Right lobe of liver (tissue), 6 donors: Measurements from ENCODE around the gene BMS1. TPM values are rescaled to one million over a fixed set of nuclear protein-coding genes. Genes with fewer than 3 reads are reported as not detected.

Source experiments
- ATAC-seq, 4 donors: fragments of 200-7000 bp; cut with Tn5 transposase; one replicate each; pipeline ENCODE4 v1.9.1; 2020; ENCODE audit warnings: mild to moderate bottlenecking in 4 of 4, moderate library complexity in 4 of 4
- DNase-seq, 3 donors: peaks; one replicate each; pipeline ENCODE4 v3.0.0-alpha.2; 2020
- H3K27ac ChIP-seq, 3 donors: fragments of 200-600 bp; one replicate each; pipeline ENCODE4 v1.8.0; 2022
- H3K27me3 ChIP-seq, 2 donors: fragments of 200-600 bp; one replicate each; pipeline ENCODE4 v1.8.0; 2022
- H3K36me3 ChIP-seq, 4 donors: fragments of 200-600 bp; sonication (generic) in 1 of 4; one replicate each; pipeline versions ENCODE4 v1.5.1 to v1.8.0; 2017 to 2022; ENCODE audit warnings: control low read depth in 1 of 4
- H3K4me1 ChIP-seq, 4 donors: fragments of 200-600 bp; sonication (generic) in 1 of 4; one replicate each; pipeline versions ENCODE4 v1.5.1 to v1.8.0; 2017 to 2022; ENCODE audit warnings: control low read depth in 1 of 4
- H3K4me3 ChIP-seq, 3 donors: fragments of 200-600 bp; one replicate each; pipeline ENCODE4 v1.8.0; 2022
- H3K9me3 ChIP-seq, 4 donors: fragments of 200-600 bp; sonication (generic) in 1 of 4; one replicate each; pipeline versions ENCODE4 v1.5.1 to v1.8.0; 2017 to 2022; ENCODE audit warnings: control low read depth in 1 of 4
- POLR2A ChIP-seq: fragments of 450-650 bp; IDR thresholded peaks from one replicate; pipeline ENCODE4 v1.6.1; 2017; ENCODE audit warnings: antibody characterized with exemption, mild to moderate bottlenecking
- WGBS: methylation state at CpG from one replicate; pipeline ENCODE4 v1.1.6; 2018; ENCODE audit warnings: low coverage, low lambda C conversion rate; ENCODE audit not compliant: insufficient coverage; ENCODE audit errors: missing lambda C conversion rate; 5-methylcytosine and 5-hydroxymethylcytosine counted together
- intact Hi-C, 2 donors: fragments of 100-400 bp; cut with DNase I; formaldehyde crosslinking; loops; one replicate each; pipeline versions ENCODE4 v1.11.2 to v1.14.1; 2022
- total RNA-seq, 6 experiments: library from RNA; depleted of rRNA in 2 of 6; stranded (reverse); fragments of >200 nt in 2 of 6; fragmentation: NEBNext Ultra II Directional in 3 of 6; extraction: Animal tissue kit (Norgen Biotek cat#: 25700) in 3 of 6; gene quantifications; one replicate each; pipeline versions ENCODE4 v1.1.0 to v1.2.4, GENCODE V29; 2016 to 2023
- TF ChIP-seq, protein P1 (sequence below), 4 donors: fragments of 200-600 bp in 3 of 4; fragments of 450-650 bp in 1 of 4; IDR thresholded peaks; one replicate each; pipeline versions ENCODE4 v1.5.1 to v1.8.0; 2016 to 2022; ENCODE audit warnings: antibody characterized with exemption in 4 of 4, mild to moderate bottlenecking in 2 of 4
- donor health status: DM: no; HTN: yes; CAD: no.
- donor health status: DM: no; HTN: no; CAD: no.
- donor health status: DM: no; HTN: no; CAD: no.
- donor health status: DM: no; HTN: yes; CAD: no.
- donor health status: DM: no; HTN: yes; CAD: no.

The BMS1 gene
- total RNA-seq, 6 experiments from 2014 or later = 4.1 to 8.3 (median 5.8) TPM

DNA sequence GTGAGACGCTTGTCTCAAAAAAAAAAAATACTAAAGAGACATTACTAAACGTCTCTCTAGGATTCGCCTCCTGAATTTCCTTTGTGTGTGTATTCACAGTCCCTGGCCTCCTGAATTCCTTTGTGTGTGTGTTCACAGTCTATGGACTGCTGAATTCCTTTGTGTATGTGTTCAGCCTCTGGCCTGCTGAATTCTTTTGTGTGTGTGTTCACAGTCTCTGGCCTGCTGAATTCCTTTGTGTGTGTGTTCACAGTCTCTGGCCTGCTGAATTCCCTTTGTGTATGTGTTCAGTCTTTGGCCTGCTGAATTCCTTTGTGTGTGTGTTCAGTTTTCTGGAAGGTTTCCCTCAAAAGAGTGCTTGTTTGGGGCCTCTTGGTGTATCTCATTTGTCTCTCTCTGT lies 8.2 kb downstream of the BMS1 start:
- H3K9me3 ChIP-seq = no peaks in the 10 kb centered on the region
- WGBS = 88% methylated on average over 3 of the region's 3 CpGs
- intact Hi-C loops = no loop called here
- DNase-seq = no peak
- no peak overlapping the region for H3K4me3 ChIP-seq
- no peaks in the 10 kb centered on the region for H3K4me1 ChIP-seq
- H3K27me3 ChIP-seq = no peaks in the 10 kb centered on the region
- peaks cover 13 to 75% (median 42%) of the 10 kb centered on the region in 4 donors for H3K36me3 ChIP-seq
- no peak for ATAC-seq
- no peak overlapping the region for H3K27ac ChIP-seq
- TF ChIP-seq, protein P1, sequence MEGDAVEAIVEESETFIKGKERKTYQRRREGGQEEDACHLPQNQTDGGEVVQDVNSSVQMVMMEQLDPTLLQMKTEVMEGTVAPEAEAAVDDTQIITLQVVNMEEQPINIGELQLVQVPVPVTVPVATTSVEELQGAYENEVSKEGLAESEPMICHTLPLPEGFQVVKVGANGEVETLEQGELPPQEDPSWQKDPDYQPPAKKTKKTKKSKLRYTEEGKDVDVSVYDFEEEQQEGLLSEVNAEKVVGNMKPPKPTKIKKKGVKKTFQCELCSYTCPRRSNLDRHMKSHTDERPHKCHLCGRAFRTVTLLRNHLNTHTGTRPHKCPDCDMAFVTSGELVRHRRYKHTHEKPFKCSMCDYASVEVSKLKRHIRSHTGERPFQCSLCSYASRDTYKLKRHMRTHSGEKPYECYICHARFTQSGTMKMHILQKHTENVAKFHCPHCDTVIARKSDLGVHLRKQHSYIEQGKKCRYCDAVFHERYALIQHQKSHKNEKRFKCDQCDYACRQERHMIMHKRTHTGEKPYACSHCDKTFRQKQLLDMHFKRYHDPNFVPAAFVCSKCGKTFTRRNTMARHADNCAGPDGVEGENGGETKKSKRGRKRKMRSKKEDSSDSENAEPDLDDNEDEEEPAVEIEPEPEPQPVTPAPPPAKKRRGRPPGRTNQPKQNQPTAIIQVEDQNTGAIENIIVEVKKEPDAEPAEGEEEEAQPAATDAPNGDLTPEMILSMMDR (IDR thresholded peaks at IDR 0.05) = no peak
- no peak for TF ChIP-seq POLR2A

DNA sequence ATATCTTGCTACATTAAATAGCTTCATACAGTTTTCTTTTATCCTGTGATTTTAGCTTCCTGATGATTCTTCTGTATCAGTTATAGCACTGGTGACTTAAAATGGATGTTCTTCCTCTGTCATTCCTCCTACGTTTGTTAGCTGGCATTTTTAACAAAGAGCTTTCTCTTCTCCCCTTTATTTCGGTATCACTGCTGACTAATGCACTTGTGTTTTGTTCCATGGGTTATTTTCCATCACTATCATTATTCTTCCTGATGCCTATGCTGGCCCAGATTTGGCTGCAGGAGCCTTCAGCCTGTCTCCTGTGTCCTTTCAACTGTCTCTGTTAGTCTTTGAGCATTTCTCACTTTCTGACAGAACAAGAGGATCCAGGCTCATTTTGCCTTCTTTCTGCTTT lies 13.1 kb downstream of the BMS1 start:
- H3K36me3 ChIP-seq = peaks cover 5 to 87% (median 54%) of the 10 kb centered on the region in 4 donors
- 83% methylated on average over 2 of the region's 2 CpGs for WGBS
- ATAC-seq (no peak), DNase-seq (no peak)
- H3K4me1 ChIP-seq = no peaks in the 10 kb centered on the region
- TF ChIP-seq, protein P1 (IDR thresholded peaks at IDR 0.05) = no peak
- TF ChIP-seq POLR2A = no peak
- no peak overlapping the region for H3K27ac ChIP-seq
- no peak overlapping the region for H3K4me3 ChIP-seq
- intact Hi-C loops = no loop called here
- no peaks in the 10 kb centered on the region for H3K9me3 ChIP-seq
- H3K27me3 ChIP-seq = no peaks in the 10 kb centered on the region

DNA sequence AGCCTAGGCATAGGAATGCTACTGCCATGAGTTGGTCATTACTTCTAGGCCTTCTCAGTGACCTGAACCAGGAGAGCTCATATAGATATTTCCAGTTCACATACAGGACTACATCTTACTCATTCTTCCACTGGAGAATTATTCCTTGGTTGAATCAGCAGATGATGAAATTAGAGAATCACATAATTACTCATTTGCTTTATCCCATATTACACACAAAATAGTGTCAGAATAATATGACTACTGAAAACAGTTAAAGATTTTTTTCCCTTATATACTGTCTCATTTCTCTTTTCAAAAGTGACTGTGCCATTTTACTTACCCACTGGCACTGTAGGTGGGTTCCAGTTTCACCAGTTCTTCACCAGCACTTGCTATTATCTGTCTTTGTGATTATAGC lies 18.5 kb downstream of the BMS1 start:
- H3K4me3 ChIP-seq = no peak overlapping the region
- H3K9me3 ChIP-seq = no peaks in the 10 kb centered on the region
- H3K36me3 ChIP-seq = peaks cover 5 to 79% (median 45%) of the 10 kb centered on the region in 4 donors
- no peaks in the 10 kb centered on the region for H3K27me3 ChIP-seq
- intact Hi-C loops = no loop called here
- TF ChIP-seq, protein P1 (IDR thresholded peaks at IDR 0.05) = no peak
- TF ChIP-seq POLR2A = no peak
- no peak overlapping the region for H3K27ac ChIP-seq
- DNase-seq (no peak), ATAC-seq (no peak)
- H3K4me1 ChIP-seq = no peaks in the 10 kb centered on the region

DNA sequence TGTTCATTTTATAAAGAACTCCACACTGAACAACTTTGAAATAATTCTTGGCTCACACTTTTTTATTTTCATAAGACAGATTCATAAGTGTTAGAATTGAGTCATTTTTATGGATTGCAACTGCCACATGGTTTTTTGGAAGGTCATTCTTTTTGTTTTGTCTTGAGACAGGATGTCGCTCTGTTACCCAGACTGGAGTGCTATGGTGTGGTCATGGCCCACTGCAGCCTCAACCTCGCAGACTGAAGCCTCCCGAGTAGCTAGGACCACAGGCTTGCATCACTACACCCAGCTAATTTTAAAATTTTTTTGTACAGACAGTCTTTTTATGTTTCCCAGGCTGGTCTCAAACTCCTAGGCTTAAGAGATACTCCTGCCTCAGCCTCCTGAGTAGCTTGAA lies 20.3 kb downstream of the BMS1 start:
- H3K27me3 ChIP-seq = no peaks in the 10 kb centered on the region
- WGBS = 86% methylated on average over 1 of the region's 3 CpGs
- intact Hi-C loops = no loop called here
- no peak for DNase-seq
- no peak overlapping the region for H3K27ac ChIP-seq
- no peak overlapping the region for H3K4me3 ChIP-seq
- no peak for ATAC-seq
- peaks cover 0 to 68% (median 36%) of the 10 kb centered on the region in 4 donors for H3K36me3 ChIP-seq
- TF ChIP-seq, protein P1 (IDR thresholded peaks at IDR 0.05) = no peak
- TF ChIP-seq POLR2A = no peak
- no peaks in the 10 kb centered on the region for H3K9me3 ChIP-seq
- no peaks in the 10 kb centered on the region for H3K4me1 ChIP-seq

DNA sequence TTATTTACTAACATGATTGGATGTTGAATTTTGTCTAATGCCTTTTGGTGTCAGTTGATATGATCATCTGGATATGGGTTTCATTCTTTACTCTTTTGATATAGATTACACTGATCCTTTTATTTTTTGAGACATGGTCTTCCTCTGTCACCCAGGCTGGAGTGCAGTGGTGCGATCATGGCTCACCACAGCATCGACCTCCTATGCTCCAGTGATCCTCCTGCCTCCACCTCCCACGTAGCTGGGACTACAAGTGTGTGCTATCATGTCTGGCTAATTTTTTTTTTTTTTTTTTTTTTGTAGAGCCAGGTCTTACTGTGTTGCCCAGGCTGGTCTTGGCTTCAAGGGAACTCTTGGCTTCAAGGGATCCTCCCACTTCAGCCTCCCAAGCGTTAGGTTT lies 27.1 kb downstream of the BMS1 start:
- Histone ChIP-seq H3K4me3 (no peak overlapping the region), H3K9me3 (no peaks in the 10 kb centered on the region), H3K27me3 (no peaks in the 10 kb centered on the region), H3K27ac (no peak overlapping the region), H3K4me1 (no peaks in the 10 kb centered on the region), H3K36me3 (peaks cover 0 to 9% (median 5%) of the 10 kb centered on the region in 4 donors)
- intact Hi-C loops = no loop called here
- WGBS = 98% methylated on average over 4 of the region's 4 CpGs
- TF ChIP-seq, protein P1 (IDR thresholded peaks at IDR 0.05) = no peak
- no peak for TF ChIP-seq POLR2A
- no peak for ATAC-seq
- no peak for DNase-seq
